HG02970 (cell line): ENCODE measurements around the gene TTLL5.

Source experiments
- ATAC-seq: cut with Tn5 transposase; IDR thresholded peaks from one replicate; pipeline ENCODE4 v1.9.1; 2021; ENCODE audit warnings: mild to moderate bottlenecking, moderate library complexity, moderate number of reproducible peaks; ENCODE audit not compliant: unreplicated experiment, low FRiP score

The TTLL5 gene

DNA sequence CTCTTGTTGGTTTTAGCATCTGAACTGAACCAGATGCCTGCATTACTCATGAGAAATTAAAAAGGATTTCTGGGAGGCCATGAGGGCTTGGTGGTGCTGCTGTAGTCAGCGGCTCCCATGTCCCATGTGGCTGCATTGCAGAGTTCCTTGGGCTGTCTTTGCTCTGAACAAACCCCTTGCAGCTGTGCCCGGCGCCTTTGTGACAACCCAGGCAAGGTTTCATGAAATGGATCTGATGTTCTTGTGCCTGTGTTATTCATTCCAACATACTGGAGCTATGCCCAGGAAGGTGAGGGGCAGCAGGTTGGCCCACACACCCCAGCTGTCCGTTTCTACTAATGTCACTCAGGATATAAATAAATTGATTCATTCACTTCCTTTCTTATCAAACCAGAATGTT, 280.0 kb downstream of the TTLL5 start:
- no peak for ATAC-seq

DNA sequence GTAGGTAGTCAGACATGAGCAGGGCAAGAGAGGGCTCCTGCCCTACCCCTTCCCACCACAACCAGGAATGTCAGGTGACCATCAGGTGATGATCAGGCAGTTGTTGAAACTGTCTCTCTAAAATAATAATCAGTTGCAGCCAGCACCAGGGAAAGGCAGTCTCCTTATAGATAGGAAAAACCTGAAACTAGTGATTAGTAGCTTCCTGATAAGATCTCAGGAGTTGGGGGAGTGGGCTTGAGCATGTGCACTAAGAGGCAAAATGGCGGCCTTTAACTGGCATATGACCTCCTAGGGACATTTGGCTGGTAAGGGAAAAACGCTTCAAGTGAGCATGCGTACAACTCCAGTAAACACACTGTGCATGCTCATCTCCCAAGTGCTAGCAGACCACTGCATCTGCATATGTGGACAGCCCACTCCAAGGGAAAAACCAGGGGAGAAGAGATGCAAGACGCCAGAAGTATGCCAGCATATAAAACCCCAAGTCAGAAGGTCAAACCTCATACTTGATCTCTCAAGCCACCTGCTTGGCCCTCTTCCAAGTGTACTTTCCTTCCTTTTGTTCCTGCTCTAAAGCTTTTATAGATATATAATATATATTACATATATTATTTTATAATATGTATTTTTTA, 283.7 kb downstream of the TTLL5 start:
- ATAC-seq = no peak

DNA sequence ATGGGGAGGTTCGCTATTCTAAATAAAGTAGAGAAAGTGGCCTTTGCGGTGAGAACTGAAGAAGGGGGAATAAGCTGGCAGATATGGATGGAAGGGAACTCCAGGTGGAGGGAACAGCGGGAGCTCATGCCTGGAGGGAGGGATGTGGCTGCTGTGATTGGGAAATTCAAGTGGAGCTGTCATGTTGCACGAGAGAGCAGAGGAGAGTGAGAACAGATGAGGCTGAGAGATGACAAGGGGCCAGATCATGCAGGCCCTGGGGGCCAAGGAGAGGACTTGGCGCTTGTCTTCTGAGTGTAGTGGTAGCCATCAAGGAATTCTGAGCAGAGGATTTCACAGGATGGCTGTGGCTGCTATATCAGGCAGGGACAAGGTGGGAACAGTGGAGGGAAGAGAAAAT, 285.7 kb downstream of the TTLL5 start:
- ATAC-seq = no peak

DNA sequence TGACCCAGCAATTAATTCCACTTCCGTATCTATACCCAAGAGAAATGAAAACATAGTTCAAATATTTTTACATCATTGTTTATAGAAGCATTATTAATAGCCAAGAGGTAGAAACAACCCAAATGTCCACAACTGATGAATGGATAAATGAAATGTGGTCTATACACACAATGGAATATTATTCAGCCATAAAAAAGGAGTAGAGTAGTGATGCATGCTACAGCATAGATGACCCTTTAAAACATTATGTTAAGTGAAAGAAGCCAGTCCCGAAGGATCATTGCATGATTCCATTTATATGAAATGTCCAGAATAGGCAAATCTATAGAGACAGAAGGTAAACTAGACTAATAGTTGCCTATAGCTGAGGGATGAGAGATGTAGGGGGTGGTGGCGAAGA, 291.4 kb downstream of the TTLL5 start:
- ATAC-seq = no peak

DNA sequence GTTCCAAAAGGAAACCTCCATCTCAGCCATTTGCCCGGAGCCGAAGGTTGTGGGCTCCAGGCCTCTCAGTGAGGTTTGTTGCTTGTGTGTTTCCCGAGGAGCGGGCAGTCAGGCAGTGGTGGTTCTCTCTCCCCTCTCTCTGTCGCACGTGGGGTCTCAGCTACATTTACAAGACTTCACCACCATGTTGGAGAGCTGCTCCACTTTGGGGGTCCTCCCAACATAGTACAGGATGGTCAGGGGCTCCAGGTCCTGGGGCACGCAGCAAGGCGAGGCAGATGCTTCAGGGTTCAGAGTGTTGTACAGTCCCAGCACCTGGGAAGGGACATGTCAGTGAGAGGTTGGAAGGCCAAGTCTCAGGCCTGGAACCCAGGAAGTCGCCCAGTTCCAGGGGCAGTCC, 298.0 kb downstream of the TTLL5 start:
- no peak for ATAC-seq

DNA sequence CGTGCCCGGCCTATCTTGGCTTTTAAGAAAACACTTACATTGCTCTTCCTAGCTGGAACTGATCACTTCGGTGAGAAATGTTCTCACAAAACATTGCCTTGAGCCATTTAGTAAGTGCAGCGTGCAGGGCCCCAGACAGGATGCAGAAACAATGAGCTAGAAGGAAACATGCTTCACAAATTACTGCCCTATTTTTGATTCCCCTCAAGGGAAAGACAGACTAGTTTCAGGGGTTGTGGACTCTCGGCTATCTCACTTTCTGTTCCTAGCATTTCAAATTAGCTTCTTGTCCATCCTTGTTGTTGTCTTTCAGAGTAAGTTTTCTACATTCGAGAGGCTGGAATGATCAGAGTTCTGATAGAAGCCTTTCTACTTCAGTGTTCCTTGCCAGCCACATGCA, 299.2 kb downstream of the TTLL5 start:
- ATAC-seq = no peak

DNA sequence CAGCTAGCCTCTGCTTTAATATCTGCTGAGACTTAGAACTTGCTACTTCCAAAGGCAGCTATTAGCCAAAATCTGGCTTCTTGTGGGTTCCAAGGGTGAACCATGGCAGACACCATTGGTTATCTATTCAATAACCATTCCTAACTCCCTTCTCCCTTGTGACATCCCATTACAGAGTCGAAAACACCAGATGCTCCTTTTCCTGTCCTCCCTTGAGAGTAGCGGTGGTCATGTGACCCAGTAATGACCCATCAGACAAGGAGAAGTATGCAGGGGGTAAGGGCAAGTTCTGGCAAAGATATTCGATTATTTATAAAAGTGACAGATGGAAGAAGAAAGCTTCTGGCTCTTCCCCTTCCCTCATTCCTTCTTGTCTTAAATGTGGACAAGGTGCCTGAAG, 300.6 kb downstream of the TTLL5 start:
- ATAC-seq = no peak

DNA sequence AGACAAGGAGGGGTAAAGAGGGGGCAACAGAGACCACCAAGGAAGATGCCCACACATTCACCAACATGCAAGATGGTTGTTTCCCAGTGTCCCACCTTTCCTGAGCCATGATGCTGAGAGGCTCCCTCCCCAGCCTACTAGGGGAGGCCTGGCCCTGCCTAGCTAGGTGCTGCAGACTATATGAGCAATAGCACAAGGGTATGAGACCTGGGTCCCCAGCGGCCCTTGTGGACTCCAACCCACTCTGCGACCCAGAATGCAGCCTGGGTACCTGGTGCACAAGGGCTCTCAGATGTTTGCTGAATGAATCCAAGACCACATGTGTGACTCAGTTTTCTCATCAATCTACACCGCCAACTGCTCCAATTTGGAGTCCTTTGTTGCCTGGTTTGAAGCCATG, 306.8 kb downstream of the TTLL5 start:
- no peak for ATAC-seq

DNA sequence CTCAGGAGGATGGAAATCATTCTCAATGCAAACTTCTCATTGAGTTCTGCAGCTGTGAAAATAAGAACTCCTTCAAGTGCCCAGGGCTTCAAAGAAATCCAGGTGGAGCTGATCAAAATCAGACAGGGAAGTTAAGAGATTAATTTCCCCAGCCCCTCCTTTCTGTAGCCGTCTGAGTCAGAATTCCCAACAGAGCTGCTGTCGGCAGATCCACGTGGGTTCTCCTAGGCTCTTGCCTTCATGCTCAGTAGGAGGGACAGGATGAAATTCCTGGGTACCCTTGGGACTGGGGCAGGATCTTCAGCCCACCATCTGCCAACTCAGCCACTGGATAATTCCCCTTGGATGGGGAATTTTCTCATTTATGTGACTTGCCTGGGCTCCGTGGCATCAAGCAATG, 307.4 kb downstream of the TTLL5 start:
- ATAC-seq = no peak

DNA sequence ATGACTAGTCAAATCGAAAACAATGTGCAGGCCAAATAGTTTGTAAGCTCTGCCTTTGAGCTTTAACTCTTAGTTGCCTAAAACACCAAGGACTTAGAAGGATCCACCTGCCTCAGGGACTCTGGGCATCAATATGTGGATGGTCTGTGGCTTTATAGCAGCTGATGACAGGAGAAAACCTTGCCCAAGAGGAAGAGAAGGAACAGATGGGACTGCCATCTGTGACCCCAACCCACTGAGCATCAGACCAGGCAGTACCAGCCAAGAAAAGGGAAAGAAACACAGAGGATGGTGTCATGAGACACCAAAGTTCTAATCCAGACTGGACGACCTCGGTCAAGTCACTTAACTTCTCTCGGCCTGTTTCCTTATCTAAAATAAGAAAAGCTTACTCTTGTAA, 308.1 kb downstream of the TTLL5 start:
- ATAC-seq = no peak

DNA sequence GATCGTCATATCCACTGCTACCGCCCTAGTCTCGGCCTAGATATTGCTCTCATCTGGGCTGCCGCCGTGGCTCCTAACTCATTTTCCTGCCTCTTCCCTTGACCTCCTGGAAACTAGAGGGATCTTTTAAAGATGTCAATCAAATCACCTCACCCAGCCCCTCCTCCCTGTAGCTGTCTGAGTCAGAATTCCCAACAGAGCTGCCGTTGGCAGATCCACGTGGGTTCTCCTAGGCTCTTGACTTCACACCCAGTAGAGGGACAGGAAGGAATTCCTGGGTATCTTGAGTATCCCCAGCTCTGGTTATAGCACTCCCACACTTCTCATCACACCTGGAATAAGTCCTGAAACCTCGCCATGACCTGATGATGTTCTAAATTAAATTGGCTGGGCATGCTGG, 308.8 kb downstream of the TTLL5 start:
- ATAC-seq = no peak

DNA sequence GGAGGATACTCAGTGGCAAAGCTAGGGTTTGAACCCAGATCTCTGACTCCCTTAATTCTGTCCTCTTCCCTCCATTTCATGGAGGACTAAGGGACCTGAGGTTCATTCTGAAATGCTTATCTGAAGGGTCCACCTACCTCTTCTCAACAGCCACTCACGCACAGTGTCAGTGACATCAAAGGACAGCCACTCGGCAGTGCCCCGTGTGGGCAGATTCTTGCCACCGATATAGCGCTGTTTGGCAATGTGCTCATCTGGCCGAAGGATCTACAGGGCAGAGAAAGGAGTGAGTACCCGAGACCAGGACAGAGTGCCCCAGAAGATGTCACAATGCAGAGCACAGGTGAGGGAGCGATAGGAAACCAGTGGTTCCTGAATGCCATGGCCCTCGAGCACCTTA, 309.9 kb downstream of the TTLL5 start:
- ATAC-seq = no peak

DNA sequence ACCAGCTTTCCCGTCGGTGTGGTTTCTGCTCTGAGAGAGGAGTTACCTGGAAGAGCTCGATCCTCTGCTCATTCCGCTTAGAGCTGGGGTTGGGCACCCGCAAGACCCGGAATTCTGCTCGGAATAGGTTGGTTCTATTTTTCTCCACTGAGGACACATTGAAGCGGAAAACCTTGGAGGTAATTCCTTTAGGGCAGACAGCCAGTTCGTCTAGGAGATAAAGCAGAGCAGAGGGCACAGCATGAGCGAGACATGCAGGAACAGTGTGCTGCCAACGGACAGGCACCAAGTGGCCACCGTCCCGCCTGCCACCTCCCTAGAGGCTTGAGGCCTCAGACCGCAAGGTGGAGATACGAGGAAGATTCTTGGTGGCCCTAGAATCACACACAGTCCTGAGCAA, 310.5 kb downstream of the TTLL5 start:
- no peak for ATAC-seq

DNA sequence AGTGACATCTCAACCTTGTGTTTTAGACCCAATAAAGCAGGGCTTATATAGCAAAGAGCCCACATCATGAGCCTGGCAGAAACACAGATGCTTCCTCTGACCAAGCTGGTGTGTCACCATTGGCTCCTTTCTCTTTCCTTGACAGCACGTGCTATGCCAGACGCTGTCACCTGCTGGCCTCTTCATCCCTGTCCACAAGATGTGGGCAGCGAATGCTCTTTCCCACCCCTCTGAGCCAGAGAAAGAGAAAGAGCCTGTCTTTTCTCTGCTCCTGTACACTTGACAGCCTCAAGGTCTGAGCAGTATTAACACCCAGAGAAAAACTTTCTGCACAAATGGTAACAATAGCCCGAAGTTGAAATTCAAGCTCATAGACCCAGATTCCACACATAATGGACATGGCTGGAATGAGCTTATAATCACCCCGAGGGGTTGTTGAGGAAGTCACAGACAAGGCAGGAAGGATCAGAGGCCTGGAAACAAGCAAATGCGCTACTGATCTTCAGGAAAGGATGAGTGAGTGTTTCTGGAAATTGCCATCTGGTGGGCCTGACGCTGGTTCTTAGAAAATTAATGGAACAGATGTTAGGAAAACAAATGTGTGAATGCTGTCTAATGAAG, 311.9 kb downstream of the TTLL5 start:
- no peak for ATAC-seq

DNA sequence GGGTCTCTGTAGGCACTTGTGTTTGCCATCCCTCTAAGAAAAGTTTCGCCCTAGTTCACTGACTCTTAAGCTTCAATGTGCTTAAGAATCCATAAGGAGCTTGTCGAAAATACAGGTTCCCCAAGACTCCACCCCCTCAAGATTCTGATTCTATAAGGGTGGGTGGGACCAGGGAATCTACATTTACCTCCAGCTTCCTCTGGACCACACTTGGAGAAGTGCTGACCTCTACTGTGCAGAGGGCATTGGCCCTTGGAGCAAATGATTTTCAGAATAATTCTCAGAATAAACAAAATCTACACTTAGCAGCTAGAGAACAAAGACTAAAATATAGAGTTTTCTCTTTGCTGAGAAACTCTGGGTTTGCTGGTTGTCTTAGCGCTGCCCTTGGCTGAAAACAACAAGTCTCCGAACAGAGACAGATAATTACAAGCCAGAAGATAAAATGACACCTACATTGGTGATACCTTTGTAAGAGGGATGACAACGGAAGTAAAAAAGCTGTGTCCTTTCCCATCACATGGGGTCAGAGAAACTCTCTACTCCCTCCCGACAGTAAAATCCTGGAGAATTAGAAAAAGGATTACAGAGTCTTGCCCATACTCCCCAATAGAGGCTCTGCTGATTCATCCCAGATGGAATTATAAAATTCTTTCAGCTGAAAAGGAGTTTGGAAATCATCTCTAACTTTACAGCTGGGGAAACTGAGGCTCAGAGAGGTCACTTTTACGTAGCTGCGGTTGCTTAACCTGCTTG, 316.0 kb downstream of the TTLL5 start:
- no peak for ATAC-seq

DNA sequence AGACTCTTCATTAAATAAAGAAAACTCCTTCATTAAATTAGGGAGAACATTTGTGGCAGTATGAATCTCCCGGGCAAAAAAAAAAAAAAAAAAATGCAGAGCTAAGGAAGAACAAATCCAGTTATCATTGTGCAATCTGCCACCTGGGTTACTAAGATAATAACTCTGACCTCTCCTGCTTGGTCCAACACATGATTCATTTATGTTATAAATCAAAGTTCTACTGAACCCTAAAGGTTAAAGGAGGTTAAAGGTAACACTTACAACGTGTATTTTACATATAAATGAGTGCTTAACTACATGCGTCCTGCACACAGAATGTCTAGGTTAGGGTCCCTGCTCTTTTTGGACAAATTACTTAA, 316.5 kb downstream of the TTLL5 start:
- no peak for ATAC-seq

DNA sequence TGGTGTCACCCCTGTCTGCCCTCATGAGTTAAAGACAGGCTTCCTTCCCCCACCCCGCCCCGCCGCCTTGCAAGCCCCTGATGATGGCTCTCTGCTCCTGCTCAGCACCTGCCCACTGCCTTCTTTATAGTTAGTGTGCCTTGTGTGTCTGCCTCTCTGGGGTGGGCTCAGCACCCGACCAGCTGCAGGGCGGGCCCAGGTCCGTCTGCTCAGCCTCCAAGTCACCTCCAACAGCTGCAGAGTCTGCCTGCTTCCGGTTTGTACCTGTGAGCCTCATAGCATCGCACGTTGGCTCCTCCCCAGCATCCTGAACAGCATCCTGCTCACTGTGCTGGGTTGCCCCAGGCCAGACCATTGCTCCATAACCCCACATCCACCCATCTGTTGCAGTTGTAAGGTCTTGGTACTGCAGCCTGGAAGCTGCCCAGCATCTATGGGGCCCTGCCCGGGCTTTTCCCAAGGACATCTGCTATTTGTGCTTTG, 317.2 kb downstream of the TTLL5 start:
- ATAC-seq = no peak

DNA sequence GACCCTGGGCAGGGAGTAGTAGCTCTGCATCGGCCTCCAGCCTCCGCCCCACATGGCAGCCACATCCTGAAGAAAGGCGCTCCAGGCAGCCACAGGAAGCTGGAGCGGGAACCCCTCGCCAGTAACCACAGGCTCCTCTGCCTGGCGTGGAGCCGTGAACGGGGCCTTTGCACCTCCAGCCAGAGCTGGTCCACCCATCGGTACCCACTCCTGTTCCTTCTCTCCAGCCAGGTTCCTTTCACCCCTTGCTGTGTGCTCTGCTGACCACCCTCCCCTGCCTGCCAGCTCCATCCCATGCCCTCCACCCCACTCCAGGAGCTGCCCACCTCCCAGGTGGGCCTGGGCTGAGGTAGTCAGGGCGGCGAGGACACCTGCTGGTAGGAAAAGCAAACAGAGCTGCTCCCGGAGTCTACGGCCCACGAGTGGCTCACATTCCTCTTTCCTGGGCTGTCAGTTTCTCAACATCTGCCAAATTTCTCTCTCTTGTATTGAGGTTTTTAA, 318.1 kb downstream of the TTLL5 start:
- no peak for ATAC-seq

DNA sequence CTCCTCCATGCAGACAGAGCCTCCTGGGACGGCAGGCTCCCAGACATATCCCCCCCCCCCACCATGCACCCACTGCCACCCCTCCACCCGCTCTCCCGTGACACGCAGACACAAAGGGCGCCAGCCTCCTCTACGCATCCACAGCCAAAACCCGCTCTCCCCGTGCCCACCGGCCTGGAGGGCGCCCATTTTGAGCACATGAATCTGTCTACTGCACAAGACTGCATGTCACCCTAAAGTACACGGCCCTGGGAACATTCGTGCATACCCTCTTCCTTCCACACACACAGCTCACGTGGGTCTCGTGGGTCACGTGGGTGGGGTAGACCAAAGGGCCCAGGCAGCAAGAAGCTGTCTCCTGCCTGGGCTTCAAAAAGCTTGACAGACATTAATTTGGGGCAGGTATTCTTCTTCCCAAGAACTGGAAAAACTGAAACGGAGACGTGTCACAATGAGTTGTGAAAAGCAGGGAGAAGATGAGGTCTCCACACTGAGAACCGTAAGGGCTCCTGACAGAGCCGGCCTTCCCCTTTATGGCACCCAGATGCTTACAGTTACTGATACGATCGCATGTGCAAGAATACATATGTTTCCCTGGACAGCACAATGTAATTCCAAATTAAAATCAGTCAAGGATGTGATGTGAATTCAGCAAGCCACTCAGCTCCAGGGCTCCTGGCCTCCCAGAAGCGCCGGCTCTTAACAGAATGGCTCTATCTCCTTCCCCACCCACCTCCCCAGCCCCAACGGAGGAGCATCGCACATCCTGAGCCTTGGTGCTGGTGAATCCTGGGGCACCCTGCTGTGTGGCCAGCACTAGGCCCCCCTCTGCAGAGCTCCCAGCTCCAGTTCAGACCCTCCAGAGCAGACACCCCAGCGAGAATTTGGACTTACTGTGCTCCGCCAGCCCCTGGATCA, 318.9 kb downstream of the TTLL5 start:
- ATAC-seq = no peak

DNA sequence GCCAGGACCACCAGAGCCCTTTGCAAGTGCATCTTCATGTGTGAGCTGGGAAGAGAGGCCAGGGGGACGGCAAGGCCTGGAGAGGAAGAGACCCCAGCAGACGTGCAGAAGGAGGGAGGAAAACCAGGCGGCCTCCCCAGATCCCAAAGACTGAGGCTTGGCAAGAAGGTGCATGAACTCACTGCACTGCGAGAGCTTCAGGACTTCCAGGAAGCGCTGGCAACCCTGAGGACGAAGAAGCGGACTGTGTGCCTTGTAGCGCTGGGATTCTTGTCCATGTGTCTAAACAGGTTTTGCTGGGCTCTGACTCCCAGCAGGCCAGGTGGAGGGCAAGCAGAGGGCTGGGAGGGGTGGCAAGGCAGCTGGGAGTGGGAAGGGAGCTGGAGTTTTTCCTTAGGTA, 319.8 kb downstream of the TTLL5 start:
- no peak for ATAC-seq
